Loucy (cell line): ENCODE measurements around the gene ZNF555.
"Not testable (repeated sequence)": the region's sequence is repeated elsewhere in the genome, so short reads cannot be mapped to it uniquely, and the experiment has no call there.

Source experiments
- EZH2phosphoT487 ChIP-seq: fragments of 200-600 bp; IDR thresholded peaks from 2 replicates; pipeline ENCODE4 v1.6.1; 2018; ENCODE audit warnings: antibody characterized with exemption, mild to moderate bottlenecking, moderate library complexity, borderline replicate concordance
- TF ChIP-seq, protein P1 (sequence below): fragments of 200-600 bp; sonication (generic); conservative IDR thresholded peaks from 2 replicates; pipeline ENCODE4 v1.5.1; 2014; ENCODE audit warnings: mild to moderate bottlenecking, antibody characterized with exemption, low read length

DNA sequence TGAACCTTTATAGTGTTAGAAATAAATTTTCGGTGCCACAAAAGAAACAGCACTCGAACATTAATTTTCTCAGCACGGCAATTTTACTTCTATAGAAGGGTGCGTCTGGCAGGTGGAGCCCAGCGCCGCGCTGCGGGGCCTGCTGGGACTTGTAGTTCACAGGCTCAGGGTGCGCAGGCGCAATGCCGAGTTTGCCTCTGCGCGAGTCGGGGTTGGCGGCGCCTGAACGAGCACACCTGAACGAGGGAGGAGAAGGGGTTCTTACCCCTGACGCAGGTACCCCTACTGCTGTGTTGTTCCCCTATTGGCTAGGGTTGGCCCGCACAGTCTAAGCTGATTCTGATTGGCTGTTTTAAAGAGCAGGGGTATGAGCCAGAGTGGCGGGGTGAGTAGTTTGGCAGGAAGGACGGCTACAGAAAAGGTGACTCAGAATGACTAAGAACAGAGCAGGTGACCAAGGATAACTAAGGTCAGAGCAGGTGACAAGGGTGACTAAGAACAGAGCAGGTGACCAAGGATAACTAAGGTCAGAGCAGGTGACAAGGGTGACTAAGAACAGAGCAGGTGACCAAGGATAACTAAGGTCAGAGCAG, 23.9 kb upstream of the ZNF555 start:
- TF ChIP-seq, protein P1, sequence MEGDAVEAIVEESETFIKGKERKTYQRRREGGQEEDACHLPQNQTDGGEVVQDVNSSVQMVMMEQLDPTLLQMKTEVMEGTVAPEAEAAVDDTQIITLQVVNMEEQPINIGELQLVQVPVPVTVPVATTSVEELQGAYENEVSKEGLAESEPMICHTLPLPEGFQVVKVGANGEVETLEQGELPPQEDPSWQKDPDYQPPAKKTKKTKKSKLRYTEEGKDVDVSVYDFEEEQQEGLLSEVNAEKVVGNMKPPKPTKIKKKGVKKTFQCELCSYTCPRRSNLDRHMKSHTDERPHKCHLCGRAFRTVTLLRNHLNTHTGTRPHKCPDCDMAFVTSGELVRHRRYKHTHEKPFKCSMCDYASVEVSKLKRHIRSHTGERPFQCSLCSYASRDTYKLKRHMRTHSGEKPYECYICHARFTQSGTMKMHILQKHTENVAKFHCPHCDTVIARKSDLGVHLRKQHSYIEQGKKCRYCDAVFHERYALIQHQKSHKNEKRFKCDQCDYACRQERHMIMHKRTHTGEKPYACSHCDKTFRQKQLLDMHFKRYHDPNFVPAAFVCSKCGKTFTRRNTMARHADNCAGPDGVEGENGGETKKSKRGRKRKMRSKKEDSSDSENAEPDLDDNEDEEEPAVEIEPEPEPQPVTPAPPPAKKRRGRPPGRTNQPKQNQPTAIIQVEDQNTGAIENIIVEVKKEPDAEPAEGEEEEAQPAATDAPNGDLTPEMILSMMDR = not testable (repeated sequence)
- TF ChIP-seq EZH2phosphoT487 = not testable (repeated sequence)
